Psoas muscle (tissue), 8 donors: ENCODE results near the gene NIPA2. TPM values are rescaled to one million over a fixed set of nuclear protein-coding genes. Genes with fewer than 3 reads are reported as not detected.

ENCODE experiments used
- ATAC-seq, 4 donors: fragments of 200-7000 bp; cut with Tn5 transposase; one replicate each; pipeline ENCODE4 v1.9.1; 2020; ENCODE audit warnings: moderate library complexity in 3 of 4, mild to moderate bottlenecking in 2 of 4
- DNase-seq, 2 donors: peaks; one replicate each; pipeline ENCODE4 v3.0.0-alpha.2; 2020
- H3K27ac ChIP-seq: fragments of 200-600 bp; one replicate; pipeline ENCODE4 v1.8.0; 2022
- H3K27me3 ChIP-seq, 3 donors: fragments of 200-600 bp in 1 of 3; one replicate each; pipeline versions ENCODE4 v1.6.1 to v1.8.0; 2013 to 2022; ENCODE audit warnings: low read length in 2 of 3, mild to moderate bottlenecking in 2 of 3, moderate library complexity in 1 of 3; ENCODE audit not compliant: insufficient read depth in 3 of 3
- H3K36me3 ChIP-seq, 2 donors: fragments of 200-600 bp in 1 of 2; one replicate each; pipeline versions ENCODE4 v1.6.1 to v1.8.0; 2013 to 2022; ENCODE audit warnings: low read depth in 1 of 2, mild to moderate bottlenecking in 1 of 2, moderate library complexity in 1 of 2; ENCODE audit not compliant: insufficient read depth in 1 of 2
- H3K4me1 ChIP-seq: fragments of 200-600 bp; one replicate; pipeline ENCODE4 v1.8.0; 2022
- H3K4me3 ChIP-seq: fragments of 200-600 bp; one replicate; pipeline ENCODE4 v1.8.0; 2022; ENCODE audit warnings: mild to moderate bottlenecking
- H3K9me3 ChIP-seq: fragments of 200-600 bp; one replicate; pipeline ENCODE4 v1.8.0; 2022
- CTCF ChIP-seq: fragments of 200-600 bp; IDR thresholded peaks from one replicate; pipeline ENCODE4 v1.8.0; 2022; ENCODE audit warnings: antibody characterized with exemption
- WGBS, 3 donors: extraction: QIAGEN DNeasy Blood & Tissue Kit; methylation state at CpG; one replicate each; pipeline versions ENCODE4 v1.1.6 to v1.1.7; 2013; 5-methylcytosine and 5-hydroxymethylcytosine counted together
- intact Hi-C, 2 donors: fragments of 100-400 bp; cut with DNase I; formaldehyde crosslinking; loops; one replicate each; pipeline versions ENCODE4 v1.11.0 to v1.14.2; 2022
- polyA plus RNA-seq, 3 donors: library from polyadenylated mRNA; stranded (reverse); fragments of 200-250 nt; gene quantifications; one replicate each; pipeline ENCODE4 v1.2.3, GENCODE V29; 2013
- total RNA-seq, 4 donors: library from RNA; stranded (reverse); fragmentation: NEBNext Ultra II Directional in 2 of 4; extraction: Animal tissue kit (Norgen Biotek cat#: 25700) in 2 of 4; gene quantifications; one replicate each; pipeline versions ENCODE4 v1.2.1 to v1.2.4, GENCODE V29; 2021 to 2023
- donor health status: healthy with polysubstance abuse.
- donor health status: DM: no; HTN: no; CAD: no; lungs with moderate emphysema.
- donor health status: Bipolar disorder and iron deficiency.
- donor health status: healthy.
- donor health status: DM: yes; HTN: yes; CAD: no.
- donor health status: DM: no; HTN: no; CAD: no.
- donor health status: DM: no; HTN: no; CAD: no.
- donor health status: DM: yes; HTN: yes; CAD: no.

NIPA2 gene
- total and polyA plus RNA-seq, 7 donors = 11.3 to 61.8 (median 28.2) TPM

GRCh38 chr15:22913646-22914380 lies 75.3 kb downstream of the NIPA2 start:
- no peak for TF ChIP-seq CTCF
- ATAC-seq = no peak
- Histone ChIP-seq H3K4me3 (no peak overlapping the region), H3K27me3 (no peaks in the 10 kb centered on the region), H3K4me1 (no peaks in the 10 kb centered on the region), H3K9me3 (no peaks in the 10 kb centered on the region), H3K27ac (no peak overlapping the region), H3K36me3 (peaks cover 3 to 87% of the 10 kb centered on the region in 2 donors)
- no peak for DNase-seq
- intact Hi-C loops = no loop called here
- 92 to 96% (median 94%) methylated on average over 13 of the region's 13 CpGs for WGBS, 3 donors

GRCh38 chr15:22915866-22916515 lies 77.5 kb downstream of the NIPA2 start:
- intact Hi-C loops = loop anchor here in 1 of 2 donors (2.0 kb wide), 1 partner anchor 39 kb away; no protein-coding TSS in a partner anchor
- Histone ChIP-seq H3K27me3 (no peaks in the 10 kb centered on the region), H3K27ac (no peak overlapping the region), H3K4me3 (no peak overlapping the region), H3K36me3 (peaks cover 3 to 65% of the 10 kb centered on the region in 2 donors), H3K4me1 (no peaks in the 10 kb centered on the region), H3K9me3 (no peaks in the 10 kb centered on the region)
- 95 to 97% (median 96%) methylated on average over 25 of the region's 25 CpGs for WGBS, 3 donors
- DNase-seq (no peak), ATAC-seq (no peak)
- TF ChIP-seq CTCF = no peak

- no peak for TF ChIP-seq CTCF
- DNase-seq (no peak), ATAC-seq (no peak)
- intact Hi-C loops = loop anchor here in 1 of 2 donors (2.0 kb wide), 1 partner anchor 38 kb away; no protein-coding TSS in a partner anchor
- no peaks in the 10 kb centered on the region for H3K9me3 ChIP-seq
- H3K27me3 ChIP-seq = no peaks in the 10 kb centered on the region
- no peaks in the 10 kb centered on the region for H3K4me1 ChIP-seq
- no peak overlapping the region for H3K27ac ChIP-seq
- peaks cover 3 to 58% of the 10 kb centered on the region in 2 donors for H3K36me3 ChIP-seq
- 93 to 95% (median 94%) methylated on average over 36 of the region's 36 CpGs for WGBS, 3 donors
- H3K4me3 ChIP-seq = no peak overlapping the region
Observed at GRCh38 chr15:22916606-22917350, 78.3 kb downstream of the NIPA2 start.

GRCh38 chr15:22917556-22917955 lies 79.1 kb downstream of the NIPA2 start:
- DNase-seq (no peak), ATAC-seq (no peak)
- TF ChIP-seq CTCF = no peak
- intact Hi-C loops = loop anchor here in 1 of 2 donors (2.0 kb wide), 1 partner anchor 37 kb away; no protein-coding TSS in a partner anchor
- no peak overlapping the region for H3K4me3 ChIP-seq
- no peaks in the 10 kb centered on the region for H3K9me3 ChIP-seq
- no peak overlapping the region for H3K27ac ChIP-seq
- peaks cover 0 to 57% of the 10 kb centered on the region in 2 donors for H3K36me3 ChIP-seq
- H3K27me3 ChIP-seq = no peaks in the 10 kb centered on the region
- WGBS, 3 donors = 94 to 97% (median 96%) methylated on average over 18 of the region's 18 CpGs
- no peaks in the 10 kb centered on the region for H3K4me1 ChIP-seq

Other genes with a start within 250 kb of the NIPA2 start
- gene NIPA1, start 52.0 kb upstream of the NIPA2 start, total RNA-seq = 1 to 10 TPM; 3.2 to 5.1 (median 4.5) TPM
- 1 to 10 TPM; 1.4 to 6.3 (median 4.0) TPM for gene NIPA1, start 52.0 kb upstream of the NIPA2 start, polyA plus RNA-seq
- gene CYFIP1, start 141.7 kb downstream of the NIPA2 start, total RNA-seq = 10 to 100 TPM; 23.3 to 43.0 (median 28.8) TPM
- gene CYFIP1, start 141.7 kb downstream of the NIPA2 start, polyA plus RNA-seq = 10 to 100 TPM in 2 of 3 donors, 1 to 10 TPM in 1; 9.1 to 17.8 (median 10.0) TPM
- gene TUBGCP5, start 200.9 kb downstream of the NIPA2 start, total RNA-seq = 10 to 100 TPM in 3 of 4 donors, 1 to 10 TPM in 1; 9.2 to 15.1 (median 12.1) TPM
- gene TUBGCP5, start 200.9 kb downstream of the NIPA2 start, polyA plus RNA-seq = 1 to 10 TPM; 5.1 to 9.3 (median 6.2) TPM